Activated B cell treated with CpG ODN at 0.5 μM for 24 hours (primary cell): ENCODE data around the gene GP1BB. TPM values are rescaled to one million over a fixed set of nuclear protein-coding genes. Genes with fewer than 3 reads are reported as not detected.

Experiments
- ATAC-seq: fragments of 200-7000 bp; cut with Tn5 transposase; one replicate; pipeline ENCODE4 v1.10.0; 2021; ENCODE audit warnings: low read depth, mild to moderate bottlenecking, moderate library complexity
- CTCF ChIA-PET: fragments of 350-600 bp; sonication (Branson Sonifier 250); formaldehyde crosslinking; loops from one replicate; lab custom pipeline; 2021; ENCODE audit warnings: antibody characterized with exemption; lab: Charles Lee
- POLR2A ChIA-PET: fragments of 350-600 bp; sonication (Branson Sonifier 250); formaldehyde crosslinking; loops from one replicate; lab custom pipeline; 2021; ENCODE audit warnings: antibody characterized with exemption; lab: Charles Lee
- DNase-seq: peaks from one replicate; pipeline ENCODE4 v3.0.0; 2022
- H3K27ac Mint-ChIP-seq: one replicate; pipeline ENCODE4 v1.8.0; 2020; ENCODE audit warnings: mixed read lengths
- H3K27me3 Mint-ChIP-seq: one replicate; pipeline ENCODE4 v1.8.0; 2021; ENCODE audit warnings: mixed read lengths
- H3K36me3 Mint-ChIP-seq: one replicate; pipeline ENCODE4 v1.8.0; 2021; ENCODE audit warnings: low read depth, mixed read lengths
- H3K4me1 Mint-ChIP-seq: one replicate; pipeline ENCODE4 v1.8.0; 2021; ENCODE audit warnings: mixed read lengths
- H3K4me3 Mint-ChIP-seq: one replicate; pipeline ENCODE4 v1.8.0; 2020; ENCODE audit warnings: mild to moderate bottlenecking, mixed read lengths
- H3K9me3 Mint-ChIP-seq: one replicate; pipeline ENCODE4 v1.8.0; 2020; ENCODE audit warnings: mixed read lengths
- intact Hi-C: fragments of 100-400 bp; cut with micrococcal nuclease; formaldehyde crosslinking; loops from one replicate; pipeline ENCODE4 v1.15.1; 2024
- total RNA-seq: library from RNA; stranded (reverse); gene quantifications from 2 replicates; pipeline ENCODE4 v1.2.3, GENCODE V29; 2022
- TF ChIP-seq, protein P1 (sequence below): fragments of 200-600 bp; IDR thresholded peaks from one replicate; pipeline ENCODE4 v1.8.0; 2022; ENCODE audit warnings: antibody characterized with exemption, mild to moderate bottlenecking

GP1BB gene
- total RNA-seq, 1 donor from 2014 or later, result not detected

DNA sequence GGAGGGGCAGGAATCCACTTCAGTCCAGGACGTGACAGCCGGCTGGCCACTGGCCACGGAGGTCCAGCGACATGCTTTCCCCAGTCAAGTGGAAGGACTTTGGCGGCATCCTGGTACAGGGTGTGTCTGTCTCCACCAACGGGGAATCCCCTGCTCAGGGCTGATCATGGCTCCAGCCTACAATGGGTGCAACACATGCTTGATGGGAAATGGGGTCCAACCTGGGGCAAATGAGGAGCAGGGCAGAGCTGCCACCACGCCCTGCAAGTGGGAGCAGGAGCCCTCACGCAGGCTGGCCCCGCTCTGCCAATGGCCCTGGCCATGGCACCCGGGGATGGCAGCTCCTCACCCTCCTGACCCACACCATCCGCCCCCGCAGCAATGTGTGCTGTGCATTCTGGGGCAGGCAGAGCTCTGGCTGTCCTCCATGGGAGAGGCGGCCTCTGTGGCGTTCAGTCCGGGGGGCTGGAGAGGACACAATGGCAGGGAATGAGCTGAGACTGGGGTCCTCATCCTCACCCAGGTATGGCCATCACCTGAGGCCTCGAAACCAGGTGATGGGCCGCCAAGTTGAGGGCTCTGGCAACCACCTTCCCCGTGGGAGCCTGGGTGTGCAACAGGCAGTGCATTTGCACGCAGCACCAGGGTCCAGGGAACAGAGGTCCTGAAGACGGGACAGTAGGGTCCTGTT, 14.9 kb upstream of the GP1BB start:
- Mint-ChIP-seq H3K27me3 (peaks cover 9% of the 10 kb centered on the region), H3K4me3 (no peak overlapping the region), H3K27ac (no peak overlapping the region), H3K9me3 (no peaks in the 10 kb centered on the region), H3K36me3 (no peaks in the 10 kb centered on the region), H3K4me1 (no peaks in the 10 kb centered on the region)
- ChIA-PET POLR2A (no interaction called here), CTCF (no interaction called here)
- no peak for ATAC-seq
- intact Hi-C loops, result no loop called here
- TF ChIP-seq, protein P1, sequence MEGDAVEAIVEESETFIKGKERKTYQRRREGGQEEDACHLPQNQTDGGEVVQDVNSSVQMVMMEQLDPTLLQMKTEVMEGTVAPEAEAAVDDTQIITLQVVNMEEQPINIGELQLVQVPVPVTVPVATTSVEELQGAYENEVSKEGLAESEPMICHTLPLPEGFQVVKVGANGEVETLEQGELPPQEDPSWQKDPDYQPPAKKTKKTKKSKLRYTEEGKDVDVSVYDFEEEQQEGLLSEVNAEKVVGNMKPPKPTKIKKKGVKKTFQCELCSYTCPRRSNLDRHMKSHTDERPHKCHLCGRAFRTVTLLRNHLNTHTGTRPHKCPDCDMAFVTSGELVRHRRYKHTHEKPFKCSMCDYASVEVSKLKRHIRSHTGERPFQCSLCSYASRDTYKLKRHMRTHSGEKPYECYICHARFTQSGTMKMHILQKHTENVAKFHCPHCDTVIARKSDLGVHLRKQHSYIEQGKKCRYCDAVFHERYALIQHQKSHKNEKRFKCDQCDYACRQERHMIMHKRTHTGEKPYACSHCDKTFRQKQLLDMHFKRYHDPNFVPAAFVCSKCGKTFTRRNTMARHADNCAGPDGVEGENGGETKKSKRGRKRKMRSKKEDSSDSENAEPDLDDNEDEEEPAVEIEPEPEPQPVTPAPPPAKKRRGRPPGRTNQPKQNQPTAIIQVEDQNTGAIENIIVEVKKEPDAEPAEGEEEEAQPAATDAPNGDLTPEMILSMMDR, result no peak
- no peak for DNase-seq

- no peaks in the 10 kb centered on the region for H3K36me3 Mint-ChIP-seq
- peaks cover 2% of the 10 kb centered on the region for H3K4me1 Mint-ChIP-seq
- peaks cover 12% of the 10 kb centered on the region for H3K27me3 Mint-ChIP-seq
- DNase-seq (no peak), ATAC-seq (no peak)
- intact Hi-C loops, result no loop called here
- H3K27ac Mint-ChIP-seq, result no peak overlapping the region
- no peaks in the 10 kb centered on the region for H3K9me3 Mint-ChIP-seq
- ChIA-PET CTCF (no interaction called here), POLR2A (no interaction called here)
- TF ChIP-seq, protein P1, result no peak
- H3K4me3 Mint-ChIP-seq, result no peak overlapping the region
These were observed 14.1 kb upstream of the GP1BB start for GRCh38 chr22:19709063-19709769.

DNA sequence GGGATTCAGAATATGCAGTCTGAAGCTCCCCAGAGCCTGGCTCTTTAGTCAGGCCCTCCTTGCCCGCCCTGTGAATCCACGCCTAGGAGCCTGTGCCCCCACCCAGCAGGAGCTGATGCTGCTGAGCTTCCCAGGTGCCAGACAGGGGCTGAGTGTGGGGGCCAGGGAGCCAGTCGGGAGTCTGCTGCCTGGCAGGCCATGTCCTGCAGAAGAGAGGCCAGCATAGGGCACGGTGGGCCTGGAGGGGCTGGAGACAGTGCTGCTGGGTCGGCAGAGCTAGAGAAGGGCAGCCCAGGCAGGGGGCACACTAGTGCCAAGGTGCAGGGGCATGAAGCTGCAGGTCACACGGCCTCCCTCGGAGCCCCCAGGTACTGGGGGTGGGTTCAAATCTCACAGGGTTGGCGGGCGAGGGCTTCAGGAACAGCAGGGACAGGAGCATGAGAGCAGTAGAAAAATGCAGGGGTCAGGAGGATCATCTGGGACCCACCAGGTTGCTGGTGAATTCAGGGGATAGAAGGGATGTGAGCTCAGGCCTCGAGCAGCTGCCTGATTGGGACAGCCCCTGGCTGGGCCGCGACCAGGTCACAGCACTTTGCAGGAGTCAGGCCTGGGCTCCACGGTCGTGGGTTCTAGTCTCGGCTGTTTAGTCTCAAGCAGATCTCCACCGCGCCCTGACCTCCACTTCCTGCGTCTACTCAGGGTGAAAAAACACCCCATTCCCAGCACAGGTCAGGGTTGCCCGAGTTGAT, 13.1 kb upstream of the GP1BB start:
- H3K4me1 Mint-ChIP-seq, result peaks cover 3% of the 10 kb centered on the region
- intact Hi-C loops, result no loop called here
- ChIA-PET POLR2A (no interaction called here), CTCF (no interaction called here)
- ATAC-seq (no peak), DNase-seq (no peak)
- H3K4me3 Mint-ChIP-seq, result no peak overlapping the region
- H3K27ac Mint-ChIP-seq, result no peak overlapping the region
- H3K9me3 Mint-ChIP-seq, result no peaks in the 10 kb centered on the region
- H3K36me3 Mint-ChIP-seq, result no peaks in the 10 kb centered on the region
- H3K27me3 Mint-ChIP-seq, result peaks cover 12% of the 10 kb centered on the region
- TF ChIP-seq, protein P1, result no peak

DNA sequence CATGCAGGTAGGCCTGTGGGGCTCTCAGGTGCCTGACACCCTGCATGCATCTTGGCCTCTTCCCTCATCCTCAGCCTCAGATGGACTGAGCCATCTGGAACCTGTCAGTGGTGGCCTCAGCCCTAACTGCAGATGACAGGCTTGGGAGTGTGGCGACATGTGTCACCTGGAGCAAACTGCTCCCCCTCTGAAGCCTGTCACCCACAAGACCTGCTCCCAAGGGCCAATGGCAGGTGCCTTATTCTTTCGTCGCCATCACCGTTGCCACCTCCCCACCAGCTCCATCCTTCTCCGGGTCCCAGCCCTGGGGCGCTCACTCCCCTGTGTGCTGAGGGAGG, 12.6 kb upstream of the GP1BB start:
- no peak overlapping the region for H3K4me3 Mint-ChIP-seq
- ChIA-PET CTCF (no interaction called here), POLR2A (no interaction called here)
- intact Hi-C loops, result no loop called here
- no peaks in the 10 kb centered on the region for H3K36me3 Mint-ChIP-seq
- peaks cover 3% of the 10 kb centered on the region for H3K4me1 Mint-ChIP-seq
- H3K9me3 Mint-ChIP-seq, result no peaks in the 10 kb centered on the region
- H3K27ac Mint-ChIP-seq, result no peak overlapping the region
- no peak for DNase-seq
- H3K27me3 Mint-ChIP-seq, result peaks cover 14% of the 10 kb centered on the region
- TF ChIP-seq, protein P1, result no peak
- no peak for ATAC-seq

GRCh38 chr22:19713245-19713644, 10.1 kb upstream of the GP1BB start:
- Mint-ChIP-seq H3K27ac (no peak overlapping the region), H3K4me3 (peak overlapping the region; percentile 67), H3K4me1 (peaks cover 6% of the 10 kb centered on the region), H3K36me3 (no peaks in the 10 kb centered on the region), H3K9me3 (no peaks in the 10 kb centered on the region), H3K27me3 (peaks cover 21% of the 10 kb centered on the region)
- no peak for DNase-seq
- ChIA-PET CTCF (no interaction called here), POLR2A (no interaction called here)
- no peak for ATAC-seq
- intact Hi-C loops, result no loop called here
- TF ChIP-seq, protein P1, result no peak
